Activated naive CD4-positive, alpha-beta T cell treated with Interleukin-2 at 50 U/mL for 16 hours (primary cell): ENCODE results near the gene TSHZ2.
"Not testable (repeated sequence)": the region's sequence is repeated elsewhere in the genome, so short reads cannot be mapped to it uniquely, and the experiment has no call there.

Experiments used
- DNase-seq: peaks from one replicate; pipeline ENCODE4 v3.0.0-alpha.2; 2020

Gene TSHZ2

DNA sequence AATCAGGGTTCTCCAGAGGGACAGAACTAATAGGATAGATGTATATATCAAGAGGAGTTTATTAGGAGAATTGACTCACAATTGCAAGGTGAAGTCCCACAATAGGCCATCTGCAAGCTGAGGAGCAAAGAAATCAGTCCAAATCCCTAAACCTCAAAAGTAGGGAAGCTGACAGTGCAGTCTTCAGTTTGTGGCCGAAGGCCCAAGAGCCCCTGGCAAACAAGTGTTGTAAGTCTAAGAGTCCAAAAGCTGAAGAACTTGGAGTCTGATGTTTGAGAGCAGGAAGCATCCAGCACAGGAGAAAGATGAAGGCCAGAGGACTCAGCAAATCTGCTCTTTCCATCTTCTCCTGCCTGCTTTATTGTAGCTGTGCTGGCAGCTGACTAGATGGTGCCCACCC, 117.7 kb downstream of the TSHZ2 start:
- DNase-seq: not testable (repeated sequence)

GRCh38 chr20:53091789-53092188, 119.6 kb downstream of the TSHZ2 start:
- DNase-seq: no peak

GRCh38 chr20:53092772-53093300, 120.7 kb downstream of the TSHZ2 start:
- DNase-seq: no peak

DNA sequence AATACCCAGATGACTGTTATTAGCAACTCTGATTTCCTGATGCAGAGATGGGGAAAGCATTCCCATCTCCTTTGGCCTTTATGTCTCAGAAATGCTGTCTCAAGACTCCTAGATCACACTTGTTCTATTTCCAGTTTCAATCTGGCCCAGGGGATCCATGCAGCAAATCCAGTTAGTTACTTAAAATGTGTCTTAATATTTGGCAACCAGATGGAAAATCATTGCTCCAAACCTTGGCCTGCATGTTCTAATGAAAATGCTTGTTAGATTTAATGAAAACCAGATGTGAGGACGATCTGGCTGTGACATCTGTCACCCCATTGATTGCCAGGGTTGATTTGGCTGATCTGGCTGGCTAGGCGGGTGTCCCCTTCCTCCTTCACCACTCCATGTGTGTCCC, 125.2 kb downstream of the TSHZ2 start:
- DNase-seq: no peak

DNA sequence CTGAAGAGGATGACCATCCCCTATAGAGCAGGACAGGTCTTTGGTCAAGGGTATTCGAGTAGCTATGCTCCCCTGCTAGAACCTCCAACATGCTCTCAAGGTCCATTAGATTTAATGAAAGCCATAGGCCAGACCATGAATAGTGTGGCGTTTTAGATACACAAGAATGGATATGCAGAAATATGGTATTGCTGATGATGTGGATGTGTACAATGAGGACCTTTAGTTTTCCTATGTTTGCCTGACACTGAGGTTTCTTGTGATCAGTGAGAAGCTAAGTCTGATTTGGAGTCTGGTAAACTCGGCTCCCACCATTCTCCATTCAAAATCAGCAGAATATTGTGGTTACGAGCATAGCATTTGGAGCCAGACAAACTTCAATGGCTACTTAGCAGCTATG, 125.6 kb downstream of the TSHZ2 start:
- DNase-seq: no peak

- DNase-seq: no peak
Observed at GRCh38 chr20:53098621-53099020, 126.5 kb downstream of the TSHZ2 start.

- DNase-seq: no peak
Observed at GRCh38 chr20:53099856-53100255, 127.7 kb downstream of the TSHZ2 start.

DNA sequence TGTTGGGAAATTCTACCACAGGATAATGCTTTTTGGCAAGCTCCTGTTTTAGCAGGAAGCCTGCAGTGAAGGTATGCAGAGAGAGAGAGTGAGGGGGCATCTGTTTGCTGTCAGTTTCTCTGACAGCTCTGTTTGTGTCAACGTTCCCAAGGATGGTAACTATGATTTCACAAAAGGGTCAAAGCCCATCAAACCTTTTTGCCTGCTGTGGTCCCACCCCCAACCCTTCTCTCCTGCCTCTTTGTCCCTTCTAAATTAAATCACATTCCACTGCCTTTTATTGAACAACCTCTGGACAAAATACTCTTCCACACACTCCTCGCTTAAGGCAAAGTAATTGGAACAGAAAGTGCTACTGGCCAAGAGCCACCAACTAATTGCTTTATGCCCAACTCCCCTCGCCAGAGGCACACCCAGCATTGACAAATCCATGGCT, 128.3 kb downstream of the TSHZ2 start:
- no peak for DNase-seq

GRCh38 chr20:53101992-53102760, 130.0 kb downstream of the TSHZ2 start:
- no peak for DNase-seq

GRCh38 chr20:53103124-53103523, 131.0 kb downstream of the TSHZ2 start:
- no peak for DNase-seq

DNA sequence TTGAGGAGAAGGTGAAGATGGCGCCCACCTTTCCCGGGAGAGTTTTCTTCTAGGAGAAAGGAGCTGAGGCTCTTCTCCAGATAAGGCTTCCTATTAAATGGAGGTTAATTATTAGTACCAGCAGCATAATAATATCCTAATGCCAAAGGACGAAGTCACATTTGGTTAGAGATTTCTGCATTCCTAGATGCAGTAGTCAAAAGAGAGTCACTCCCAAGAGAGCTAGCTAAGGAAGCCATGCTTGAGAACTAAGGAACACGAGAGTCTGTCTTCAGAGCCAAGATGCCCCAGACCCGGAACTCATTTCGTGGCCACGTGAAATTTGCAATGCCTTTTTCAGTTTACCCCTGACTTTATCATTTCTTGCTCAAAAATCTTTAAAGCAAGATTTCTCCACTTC, 132.7 kb downstream of the TSHZ2 start:
- no peak for DNase-seq

- no peak for DNase-seq
Observed at GRCh38 chr20:53116733-53117132, 144.6 kb downstream of the TSHZ2 start.

- DNase-seq: no peak
Observed at GRCh38 chr20:53122853-53123252, 150.7 kb downstream of the TSHZ2 start.

DNA sequence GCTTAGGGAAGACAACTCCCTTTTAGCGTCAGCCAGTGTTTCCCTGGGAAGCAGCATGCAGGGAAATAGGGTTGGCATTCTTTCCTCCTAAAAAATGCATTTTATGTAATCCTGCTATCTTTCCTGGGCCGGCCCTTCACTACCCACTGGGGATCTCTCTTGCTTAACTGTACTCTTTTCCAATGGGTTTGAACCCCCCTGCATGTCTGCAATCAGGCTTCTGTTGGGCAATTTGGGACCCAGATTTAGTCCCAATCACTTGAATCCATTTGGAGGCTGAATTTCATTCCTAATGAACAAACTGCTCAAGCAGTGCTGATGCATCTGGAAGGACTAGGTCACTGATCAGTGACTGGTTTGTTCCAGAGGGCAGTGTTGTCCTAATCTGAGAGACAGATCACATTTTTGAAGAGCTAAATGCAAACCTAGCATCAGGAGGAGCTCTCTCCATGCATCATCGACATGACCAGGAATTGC, 152.0 kb downstream of the TSHZ2 start:
- DNase-seq: no peak

- no peak for DNase-seq
Observed at GRCh38 chr20:53124803-53125202, 152.6 kb downstream of the TSHZ2 start.

GRCh38 chr20:53126185-53126584, 154.0 kb downstream of the TSHZ2 start:
- DNase-seq: no peak

- DNase-seq: no peak
Observed at GRCh38 chr20:53127027-53127426, 154.9 kb downstream of the TSHZ2 start.

DNA sequence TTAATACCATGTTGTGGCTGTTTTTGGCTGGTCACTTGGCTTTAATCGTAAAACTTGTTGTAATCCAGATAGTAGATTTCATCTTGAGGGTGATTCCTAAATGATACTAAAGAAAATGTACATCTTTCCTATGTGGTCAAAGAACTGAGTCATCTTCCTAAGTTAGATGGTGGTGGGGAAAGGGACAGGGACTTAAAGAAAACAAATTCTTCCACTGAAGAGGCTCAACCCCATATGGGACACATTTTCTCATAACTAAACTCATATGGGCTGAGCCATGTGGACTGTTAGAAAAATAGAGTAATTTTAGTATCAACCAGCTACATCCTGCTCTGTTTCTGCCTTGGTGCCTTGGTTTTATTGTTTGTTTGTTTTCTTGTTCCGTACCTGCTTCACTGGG, 155.8 kb downstream of the TSHZ2 start:
- no peak for DNase-seq

- DNase-seq: no peak
Observed at GRCh38 chr20:53129563-53129962, 157.4 kb downstream of the TSHZ2 start.

DNA sequence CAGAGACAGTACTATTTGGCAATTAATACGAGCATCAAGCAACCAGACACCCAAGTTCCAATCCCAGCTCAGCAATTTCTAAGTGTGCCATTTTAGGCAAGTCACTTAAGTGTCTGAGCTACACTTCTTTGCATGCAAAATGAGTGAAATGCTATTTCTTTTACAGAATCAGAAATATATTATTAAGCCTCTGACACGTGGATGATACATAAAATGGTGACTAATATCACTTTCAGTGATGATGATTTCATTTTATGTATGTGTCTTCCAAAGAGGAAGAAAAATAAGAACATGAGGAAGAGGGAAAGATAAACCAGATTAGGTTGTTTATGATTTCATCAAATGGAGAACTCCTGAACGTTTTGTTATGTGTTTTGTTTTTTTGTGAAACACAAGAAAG, 158.6 kb downstream of the TSHZ2 start:
- DNase-seq: no peak

DNA sequence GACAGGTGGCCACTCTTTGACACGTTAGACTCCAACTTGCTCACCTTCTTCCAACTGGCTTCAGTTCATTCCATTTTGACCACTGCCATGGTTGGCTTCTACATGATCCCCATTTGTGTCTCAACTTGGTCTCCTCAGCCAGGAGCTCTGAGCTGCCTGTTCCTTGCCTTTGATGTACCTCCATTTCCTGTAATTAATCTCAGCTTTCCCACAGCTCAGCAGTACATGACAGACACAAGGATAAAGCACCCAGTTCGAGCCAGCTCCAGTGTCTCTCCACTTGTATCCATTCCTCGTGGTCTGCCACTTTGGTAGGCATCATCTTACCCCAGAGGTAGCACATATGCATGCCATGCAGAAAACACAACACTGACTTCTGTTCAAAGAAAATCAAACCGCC, 161.0 kb downstream of the TSHZ2 start:
- DNase-seq: no peak

DNA sequence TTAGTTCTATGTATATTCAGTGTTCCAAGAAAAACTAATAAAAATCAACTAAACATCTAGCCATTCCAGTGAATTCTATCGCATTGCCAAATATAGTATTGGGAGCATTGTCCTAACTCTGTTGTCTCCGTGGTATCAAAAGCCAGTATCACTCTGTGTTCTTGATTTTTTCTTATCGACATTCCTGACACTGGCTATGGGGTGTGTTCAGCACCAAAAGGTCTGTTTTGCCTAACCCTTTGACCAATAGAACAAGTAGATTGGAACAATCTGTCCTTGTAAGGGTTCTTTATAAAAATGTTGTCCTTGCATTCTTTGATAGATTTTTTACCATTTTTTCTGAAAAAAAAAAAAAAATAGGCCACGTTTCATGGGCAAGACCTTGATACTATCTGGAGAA, 161.5 kb downstream of the TSHZ2 start:
- DNase-seq: no peak

DNA sequence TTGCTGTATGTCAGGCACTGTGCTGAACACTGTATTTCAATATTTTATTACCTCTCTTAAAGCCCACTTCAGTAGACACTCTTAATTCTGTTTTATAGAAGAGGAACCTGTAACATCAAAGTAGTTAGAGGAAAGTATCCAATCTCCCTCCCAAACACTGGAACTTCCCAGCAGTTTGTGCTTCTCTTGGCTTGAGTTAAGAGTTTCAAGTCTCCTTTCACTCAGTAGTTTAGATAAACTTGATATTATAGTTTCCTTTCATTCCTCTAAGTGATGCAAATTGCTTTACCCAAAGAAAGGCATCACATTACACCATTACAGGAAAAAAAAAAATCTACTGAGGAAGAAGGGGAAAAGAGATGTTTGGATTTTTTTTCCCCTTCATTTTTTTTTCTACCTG, 164.3 kb downstream of the TSHZ2 start:
- no peak for DNase-seq

- no peak for DNase-seq
Observed at GRCh38 chr20:53138454-53139262, 166.5 kb downstream of the TSHZ2 start.
